AG04450 (cell line): ENCODE measurements around the gene DDX49. TPM values are rescaled to one million over a fixed set of nuclear protein-coding genes. Genes with fewer than 3 reads are reported as not detected.
A peak's percentile ranks its signal among the peaks of the same experiment; 100 is the strongest.

Experiments
- CTCF ChIA-PET: fragments of 300-600, 350-600 bp; formaldehyde crosslinking; extraction: SDS; loops from one replicate; lab custom pipeline; 2022; ENCODE audit warnings: antibody characterized with exemption, inconsistent platforms; lab: Charles Lee
- POLR2A ChIA-PET: fragments of 350-600 bp; formaldehyde crosslinking; extraction: SDS; loops from one replicate; lab custom pipeline; 2021; ENCODE audit warnings: antibody characterized with exemption, inconsistent platforms; lab: Yijun Ruan, JAX
- DNase-seq: peaks from one replicate; pipeline ENCODE4 v3.0.0-alpha.2; 2011; ENCODE audit warnings: low read depth, low spot score
- H3K27ac ChIP-seq: one replicate; pipeline ENCODE4 v1.5.1; 2012; ENCODE audit warnings: low read depth, low read length, control low read depth
- H3K27me3 ChIP-seq: one replicate; pipeline ENCODE4 v1.6.0; 2012; ENCODE audit warnings: low read length; ENCODE audit not compliant: control insufficient read depth, insufficient read depth
- H3K4me3 ChIP-seq: 2 replicates; pipeline ENCODE4 v1.5.1; 2011; ENCODE audit warnings: mild to moderate bottlenecking, low read depth, low read length, control low read depth
- H3K9me3 ChIP-seq: 2 replicates; pipeline ENCODE4 v1.5.1; 2012; ENCODE audit warnings: low read length; ENCODE audit not compliant: control insufficient read depth, insufficient read depth
- CTCF ChIP-seq: IDR thresholded peaks from 2 replicates; pipeline ENCODE4 v1.5.1; 2011; ENCODE audit warnings: low read depth, low read length, control low read depth, inconsistent platforms
- polyA plus RNA-seq: library from polyadenylated mRNA; depleted of rRNA; stranded (reverse); fragments of >200 nt; gene quantifications from 2 replicates; pipeline ENCODE4 v1.2.3, GENCODE V29; 2011

The DDX49 gene
- polyA plus RNA-seq, 1 experiment = 30.7 TPM

- DNase-seq = no peak
- no peak within 1 kb of the TSS for H3K27ac ChIP-seq
- ChIA-PET CTCF (no interaction called here), POLR2A (interaction anchor here (1.3 kb wide), 1 partner anchor 23 kb away, joined by 5 read pairs; the partner anchor contains the start of genes COPE and DDX49)
- peak within 1 kb of the TSS; percentile 55 for H3K4me3 ChIP-seq
- TF ChIP-seq CTCF = no peak
- peaks cover 23% of the 10 kb centered on the region for H3K27me3 ChIP-seq
- peaks cover under 1% of the 10 kb centered on the region; the same call in 1 of the 2 replicates for H3K9me3 ChIP-seq
Measured at GRCh38 chr19:18895824-18896341, 23.6 kb upstream of the DDX49 start, which contains the start of gene CERS1. Gene CERS1, minus strand, starts transcription at chr19:18896158. Its CDS starts 86 bp downstream, at chr19:18896072.

- ChIA-PET POLR2A (interaction anchor here (1.3 kb wide), 1 partner anchor 23 kb away, joined by 5 read pairs; the partner anchor contains the start of genes COPE and DDX49), CTCF (no interaction called here)
- H3K9me3 ChIP-seq = peaks cover 3% of the 10 kb centered on the region; the same call in 1 of the 2 replicates
- no peak overlapping the region for H3K27ac ChIP-seq
- TF ChIP-seq CTCF = no peak
- H3K4me3 ChIP-seq = peak overlapping the region; percentile 25
- no peak for DNase-seq
- peaks cover 23% of the 10 kb centered on the region for H3K27me3 ChIP-seq
Measured at GRCh38 chr19:18896421-18896841, 23.1 kb upstream of the DDX49 start.

GRCh38 chr19:18897094-18898029 is 22.2 kb upstream of the DDX49 start:
- CTCF ChIA-PET = no interaction called here
- POLR2A ChIA-PET = no interaction called here
- Histone ChIP-seq H3K27ac (no peak overlapping the region), H3K9me3 (peaks cover 3% of the 10 kb centered on the region; the same call in 1 of the 2 replicates), H3K4me3 (no peak overlapping the region), H3K27me3 (peaks cover 23% of the 10 kb centered on the region)
- no peak for DNase-seq
- TF ChIP-seq CTCF = no peak

GRCh38 chr19:18898081-18898606 is 21.4 kb upstream of the DDX49 start:
- no peak overlapping the region for H3K27ac ChIP-seq
- POLR2A ChIA-PET = no interaction called here
- no peak overlapping the region for H3K4me3 ChIP-seq
- peaks cover 19% of the 10 kb centered on the region for H3K27me3 ChIP-seq
- TF ChIP-seq CTCF = no peak
- CTCF ChIA-PET = interaction anchor here (0.6 kb wide), 1 partner anchor 88 kb away, joined by 5 read pairs; no protein-coding TSS in a partner anchor
- peaks cover 3% of the 10 kb centered on the region; the same call in 1 of the 2 replicates for H3K9me3 ChIP-seq
- no peak for DNase-seq
